ENCODE results near the gene TRIM23.

TRIM23 gene

GRCh38 chr5:65624025-65624570, at the start of gene TRIM23:
Gene TRIM23, minus strand, starts transcription at chr5:65624333. Its CDS starts 59 bp downstream, at chr5:65624274.
- no peak for TF ChIP-seq CTCF (IDR thresholded peaks at IDR 0.05; ENCODE audit: poor library complexity, severe bottlenecking)
- peaks cover 17% of the 10 kb centered on the region for H3K4me1 ChIP-seq (ENCODE audit: insufficient read depth, poor library complexity, severe bottlenecking)
- H3K4me3 ChIP-seq (ENCODE audit: severe bottlenecking), result peak within 1 kb of the TSS; percentile 69
- peak within 1 kb of the TSS; percentile 60 for H3K27ac ChIP-seq (ENCODE audit: poor library complexity, severe bottlenecking)
- peak; percentile 98 for ATAC-seq (ENCODE audit: low read depth)
- H3K27me3 ChIP-seq (ENCODE audit: insufficient read depth, poor library complexity, severe bottlenecking), result no peaks in the 10 kb centered on the region
- H3K36me3 ChIP-seq (ENCODE audit: low read depth), result peaks cover 13% of the 10 kb centered on the region
- DNase-seq (ENCODE audit: low spot score), result peak; percentile 93
- H3K9me3 ChIP-seq (ENCODE audit: severe bottlenecking), result no peaks in the 10 kb centered on the region

- no peak overlapping the region for H3K4me3 ChIP-seq (ENCODE audit: severe bottlenecking)
- peaks cover 9% of the 10 kb centered on the region for H3K36me3 ChIP-seq (ENCODE audit: low read depth)
- no peak for TF ChIP-seq CTCF (IDR thresholded peaks at IDR 0.05; ENCODE audit: poor library complexity, severe bottlenecking)
- H3K4me1 ChIP-seq (ENCODE audit: insufficient read depth, poor library complexity, severe bottlenecking), result no peaks in the 10 kb centered on the region
- no peak overlapping the region for H3K27ac ChIP-seq (ENCODE audit: poor library complexity, severe bottlenecking)
- H3K27me3 ChIP-seq (ENCODE audit: insufficient read depth, poor library complexity, severe bottlenecking), result no peaks in the 10 kb centered on the region
- peak; percentile 85 for ATAC-seq (ENCODE audit: low read depth)
- no peak for DNase-seq (ENCODE audit: low spot score)
- H3K9me3 ChIP-seq (ENCODE audit: severe bottlenecking), result no peaks in the 10 kb centered on the region
These were observed 48.7 kb upstream of the TRIM23 start for GRCh38 chr5:65672796-65673195.

- Histone ChIP-seq H3K9me3 (ENCODE audit: severe bottlenecking) (no peaks in the 10 kb centered on the region), H3K4me1 (ENCODE audit: insufficient read depth, poor library complexity, severe bottlenecking) (no peaks in the 10 kb centered on the region), H3K27me3 (ENCODE audit: insufficient read depth, poor library complexity, severe bottlenecking) (no peaks in the 10 kb centered on the region), H3K4me3 (ENCODE audit: severe bottlenecking) (no peak overlapping the region), H3K27ac (ENCODE audit: poor library complexity, severe bottlenecking) (no peak overlapping the region), H3K36me3 (ENCODE audit: low read depth) (peaks cover 37% of the 10 kb centered on the region)
- TF ChIP-seq CTCF (IDR thresholded peaks at IDR 0.05; ENCODE audit: poor library complexity, severe bottlenecking), result no peak
- ATAC-seq (ENCODE audit: low read depth), result no peak
- DNase-seq (ENCODE audit: low spot score), result no peak
These were observed 44.6 kb upstream of the TRIM23 start for GRCh38 chr5:65668696-65669095.

- DNase-seq (ENCODE audit: low spot score) (no peak), ATAC-seq (ENCODE audit: low read depth) (peak; percentile 86; the same call in 2 of the 3 replicates)
- Histone ChIP-seq H3K27me3 (ENCODE audit: insufficient read depth, poor library complexity, severe bottlenecking) (no peaks in the 10 kb centered on the region), H3K4me1 (ENCODE audit: insufficient read depth, poor library complexity, severe bottlenecking) (no peaks in the 10 kb centered on the region), H3K36me3 (ENCODE audit: low read depth) (peaks cover 57% of the 10 kb centered on the region), H3K9me3 (ENCODE audit: severe bottlenecking) (no peaks in the 10 kb centered on the region), H3K4me3 (ENCODE audit: severe bottlenecking) (no peak overlapping the region), H3K27ac (ENCODE audit: poor library complexity, severe bottlenecking) (no peak overlapping the region)
- peak; percentile 60 for TF ChIP-seq CTCF (IDR thresholded peaks at IDR 0.05; ENCODE audit: poor library complexity, severe bottlenecking)
These were observed 39.8 kb upstream of the TRIM23 start for GRCh38 chr5:65663804-65664521.

GRCh38 chr5:65654713-65655112, 30.6 kb upstream of the TRIM23 start:
- ATAC-seq (ENCODE audit: low read depth) (no peak), DNase-seq (ENCODE audit: low spot score) (no peak)
- H3K27me3 ChIP-seq (ENCODE audit: insufficient read depth, poor library complexity, severe bottlenecking), result no peaks in the 10 kb centered on the region
- H3K27ac ChIP-seq (ENCODE audit: poor library complexity, severe bottlenecking), result no peak overlapping the region
- peaks cover 62% of the 10 kb centered on the region for H3K36me3 ChIP-seq (ENCODE audit: low read depth)
- no peaks in the 10 kb centered on the region for H3K9me3 ChIP-seq (ENCODE audit: severe bottlenecking)
- TF ChIP-seq CTCF (IDR thresholded peaks at IDR 0.05; ENCODE audit: poor library complexity, severe bottlenecking), result no peak
- H3K4me1 ChIP-seq (ENCODE audit: insufficient read depth, poor library complexity, severe bottlenecking), result no peaks in the 10 kb centered on the region
- no peak overlapping the region for H3K4me3 ChIP-seq (ENCODE audit: severe bottlenecking)
